Gastroesophageal sphincter (tissue), 4 donors: ENCODE results near the gene MIGA1. TPM values are rescaled to one million over a fixed set of nuclear protein-coding genes. Genes with fewer than 3 reads are reported as not detected.
A peak's percentile ranks its signal among the peaks of the same experiment; 100 is the strongest.

Source experiments
- ATAC-seq: fragments of 150-250 bp; one replicate; pipeline ENCODE4 v1.9.1; 2016; ENCODE audit warnings: mild to moderate bottlenecking, moderate library complexity
- H3K27ac ChIP-seq, 4 donors: fragments of 200-600 bp; sonication (generic) in 3 of 4; 1 replicate in 3 of 4; 2 replicates in 1 of 4; pipeline ENCODE4 v1.5.1; 2016 to 2019
- H3K27me3 ChIP-seq: fragments of 200-600 bp; sonication (generic); one replicate; pipeline ENCODE4 v1.5.1; 2019
- H3K36me3 ChIP-seq, 2 donors: fragments of 200-600 bp; sonication (generic); one replicate each; pipeline ENCODE4 v1.5.1; 2019; ENCODE audit warnings: control low read depth in 1 of 2
- H3K4me1 ChIP-seq, 3 donors: fragments of 200-600 bp; sonication (generic); 1 replicate in 2 of 3; 2 replicates in 1 of 3; pipeline ENCODE4 v1.5.1; 2016 to 2019; ENCODE audit warnings: control low read depth in 2 of 3
- H3K4me3 ChIP-seq, 2 donors: fragments of 200-600 bp; sonication (generic); one replicate each; pipeline ENCODE4 v1.5.1; 2019; ENCODE audit warnings: mild to moderate bottlenecking in 1 of 2, moderate library complexity in 1 of 2
- H3K9me3 ChIP-seq, 3 donors: fragments of 200-600 bp; sonication (generic); one replicate each; pipeline ENCODE4 v1.5.1; 2017 to 2019; ENCODE audit warnings: control low read depth in 2 of 3
- CTCF ChIP-seq, 4 experiments: fragments of 200-600 bp in 2 of 4; fragments of 450-650 bp in 2 of 4; sonication (generic) in 1 of 4; IDR thresholded peaks; one replicate each; pipeline ENCODE4 v1.5.1; 2017 to 2019; ENCODE audit warnings: antibody characterized with exemption in 4 of 4, mild to moderate bottlenecking in 2 of 4, moderate library complexity in 2 of 4
- EP300 ChIP-seq: sonication (generic); formaldehyde crosslinking; IDR thresholded peaks from one replicate; pipeline ENCODE4 v1.6.1; 2017; ENCODE audit warnings: antibody characterized with exemption, mild to moderate bottlenecking
- POLR2A ChIP-seq, 2 donors: fragments of 450-650 bp; IDR thresholded peaks; one replicate each; pipeline ENCODE4 v1.6.1; 2017; ENCODE audit warnings: antibody characterized with exemption in 2 of 2, mild to moderate bottlenecking in 2 of 2, moderate library complexity in 1 of 2
- POLR2AphosphoS5 ChIP-seq: sonication (generic); formaldehyde crosslinking; IDR thresholded peaks from one replicate; pipeline ENCODE4 v1.6.1; 2017; ENCODE audit warnings: antibody characterized with exemption
- WGBS, 2 donors: methylation state at CpG; one replicate each; pipeline ENCODE4 v1.1.5; 2018; ENCODE audit warnings: low coverage in 1 of 2; 5-methylcytosine and 5-hydroxymethylcytosine counted together
- total RNA-seq, 4 donors: library from RNA; depleted of rRNA; stranded (reverse); fragments of >200 nt; gene quantifications; one replicate each; pipeline ENCODE4 v1.1.0, GENCODE V29; 2016

MIGA1 gene
- total RNA-seq, 4 donors from 2014 or later, result 13.8 to 22.3 (median 20.6) TPM

GRCh38 chr1:77845951-77846350, 66.5 kb downstream of the MIGA1 start:
- peaks cover 0 to 9% (median 0%) of the 10 kb centered on the region in 3 donors for H3K4me1 ChIP-seq
- ATAC-seq, result no peak
- no peaks in the 10 kb centered on the region for H3K27me3 ChIP-seq
- WGBS, 2 donors, result 100% methylated on average over 1 of the region's 1 CpG
- H3K36me3 ChIP-seq, result peaks cover 0 to 19% of the 10 kb centered on the region in 2 donors
- TF ChIP-seq POLR2AphosphoS5 (no peak), POLR2A (IDR thresholded peaks at IDR 0.05) (no peak), EP300 (no peak)
- H3K4me3 ChIP-seq, result no peak overlapping the region
- H3K9me3 ChIP-seq, result no peaks in the 10 kb centered on the region
- H3K27ac ChIP-seq, result no peak overlapping the region

GRCh38 chr1:77846966-77847365, 67.5 kb downstream of the MIGA1 start:
- WGBS, 2 donors, result 20 to 76% methylated on average over 1 to 3 of the region's 3 CpGs
- no peak for TF ChIP-seq CTCF (IDR thresholded peaks at IDR 0.05)
- TF ChIP-seq POLR2AphosphoS5, result no peak
- no peak for TF ChIP-seq EP300
- H3K27ac ChIP-seq, result no peak overlapping the region
- no peaks in the 10 kb centered on the region for H3K27me3 ChIP-seq
- peaks cover 0 to 6% (median 0%) of the 10 kb centered on the region in 3 donors for H3K4me1 ChIP-seq
- ATAC-seq, result no peak
- no peaks in the 10 kb centered on the region for H3K9me3 ChIP-seq
- H3K4me3 ChIP-seq, result no peak overlapping the region
- H3K36me3 ChIP-seq, result peaks cover 0 to 19% of the 10 kb centered on the region in 2 donors

- Histone ChIP-seq H3K4me3 (no peak overlapping the region), H3K9me3 (no peaks in the 10 kb centered on the region), H3K4me1 (peaks cover 0 to 6% (median 0%) of the 10 kb centered on the region in 3 donors), H3K36me3 (peaks cover 0 to 19% of the 10 kb centered on the region in 2 donors), H3K27me3 (no peaks in the 10 kb centered on the region), H3K27ac (no peak overlapping the region)
- 78 to 79% methylated on average over 9 of the region's 9 CpGs for WGBS, 2 donors
- ATAC-seq, result no peak
- TF ChIP-seq POLR2AphosphoS5, result no peak
- TF ChIP-seq POLR2A (IDR thresholded peaks at IDR 0.05), result no peak
- no peak for TF ChIP-seq EP300
- TF ChIP-seq CTCF (IDR thresholded peaks at IDR 0.05), result no peak
Measured at GRCh38 chr1:77847621-77848080, 68.2 kb downstream of the MIGA1 start.

- WGBS, 2 donors, result 100% methylated on average over 1 of the region's 1 CpG; no CpG with 5 or more reads in 1 of the 2 donors
- peaks cover 0 to 6% (median 0%) of the 10 kb centered on the region in 3 donors for H3K4me1 ChIP-seq
- peaks cover 0 to 19% of the 10 kb centered on the region in 2 donors for H3K36me3 ChIP-seq
- H3K27ac ChIP-seq, result peak overlapping the region in 1 of 4 donors; percentile 35
- H3K9me3 ChIP-seq, result peaks cover 0 to 12% (median 0%) of the 10 kb centered on the region in 3 donors
- no peak overlapping the region for H3K4me3 ChIP-seq
- no peak for ATAC-seq
- H3K27me3 ChIP-seq, result no peaks in the 10 kb centered on the region
- TF ChIP-seq POLR2A (IDR thresholded peaks at IDR 0.05), result no peak
- TF ChIP-seq POLR2AphosphoS5, result no peak
- TF ChIP-seq EP300, result no peak
- no peak for TF ChIP-seq CTCF (IDR thresholded peaks at IDR 0.05)
Measured at GRCh38 chr1:77850082-77850481, 70.6 kb downstream of the MIGA1 start.

- Histone ChIP-seq H3K4me1 (peaks cover 0 to 19% (median 0%) of the 10 kb centered on the region in 3 donors), H3K27ac (no peak overlapping the region), H3K4me3 (no peak overlapping the region), H3K27me3 (no peaks in the 10 kb centered on the region), H3K36me3 (peaks cover 0 to 45% of the 10 kb centered on the region in 2 donors), H3K9me3 (peaks cover 0 to 15% (median 0%) of the 10 kb centered on the region in 3 donors)
- TF ChIP-seq POLR2A (IDR thresholded peaks at IDR 0.05), result no peak
- no peak for TF ChIP-seq CTCF (IDR thresholded peaks at IDR 0.05)
- TF ChIP-seq EP300, result no peak
- no peak for ATAC-seq
- 61 to 64% methylated on average over 3 to 4 of the region's 4 CpGs for WGBS, 2 donors
Measured at GRCh38 chr1:77857552-77857951, 78.1 kb downstream of the MIGA1 start.
